Endothelial cell of umbilical vein (primary cell): ENCODE data around the gene APOBEC3A. TPM values are rescaled to one million over a fixed set of nuclear protein-coding genes. Genes with fewer than 3 reads are reported as not detected.

ENCODE experiments used
- BruUV-seq: library from RNA; stranded (reverse); fragments of 400-500 nt; replicated peaks from 2 replicates; lab custom pipeline; 2021; lab: Mats Ljungman, UMichigan
- CTCF ChIA-PET: fragments of 300-600, 350-600 bp; sonication (Branson Sonifier 250); formaldehyde crosslinking; loops from one replicate; lab custom pipeline; 2021; ENCODE audit warnings: antibody characterized with exemption, inconsistent platforms; lab: Charles Lee
- POLR2A ChIA-PET: fragments of 300-600, 350-600 bp; sonication (Branson Sonifier 250); formaldehyde crosslinking; loops from one replicate; lab custom pipeline; 2021; ENCODE audit warnings: antibody characterized with exemption, inconsistent platforms; lab: Charles Lee
- DNase-seq: peaks from one replicate; pipeline ENCODE4 v3.0.0-alpha.2; 2011; ENCODE audit warnings: low read depth, low spot score
- FAIRE-seq: peaks from 2 replicates; lab custom pipeline; 2011; peaks lifted over from hg19 to GRCh38; lab: Jason Lieb, UNC
- H2AFZ ChIP-seq: 2 replicates; pipeline ENCODE4 v1.6.0; 2012; ENCODE audit warnings: low read depth, low read length, control low read depth, inconsistent platforms
- H3K27ac ChIP-seq: 2 replicates; pipeline ENCODE4 v1.5.1; 2011; ENCODE audit warnings: low read depth, mild to moderate bottlenecking, control low read depth, low read length, moderate library complexity; ENCODE audit not compliant: insufficient read depth
- H3K27me3 ChIP-seq, 2 experiments: 2 replicates each; pipeline versions ENCODE4 v1.6.0 to v1.6.1; 2011; ENCODE audit warnings: low read length in 2 of 2, mixed read lengths in 1 of 2; ENCODE audit not compliant: control insufficient read depth in 2 of 2, insufficient read depth in 2 of 2
- H3K36me3 ChIP-seq, 2 experiments: 2 replicates in 1 of 2; 3 replicates in 1 of 2; pipeline ENCODE4 v1.5.1; 2011; ENCODE audit warnings: low read length in 2 of 2, mild to moderate bottlenecking in 1 of 2, moderate library complexity in 1 of 2; ENCODE audit not compliant: control insufficient read depth in 2 of 2, insufficient read depth in 2 of 2; ENCODE audit errors: extremely low read depth in 1 of 2
- H3K4me1 ChIP-seq: 3 replicates; pipeline ENCODE4 v1.5.1; 2011; ENCODE audit warnings: mild to moderate bottlenecking, low read length; ENCODE audit not compliant: control insufficient read depth, insufficient read depth; ENCODE audit errors: extremely low read depth
- H3K4me2 ChIP-seq: 2 replicates; pipeline ENCODE4 v1.6.1; 2011; ENCODE audit warnings: low read length, control low read depth, mixed read lengths; ENCODE audit not compliant: insufficient read depth
- H3K4me3 ChIP-seq, 3 experiments: fragments of 200-600 bp in 1 of 3; sonication (generic), shearing (Covaris generic) in 1 of 3; replicated peaks in 1 of 3; 2 replicates each; pipeline ENCODE4 v1.5.1; 2011 to 2016; ENCODE audit warnings: control low read depth in 3 of 3, low read length in 3 of 3, mild to moderate bottlenecking in 2 of 3, inconsistent platforms in 1 of 3, low read depth in 1 of 3, moderate library complexity in 1 of 3; ENCODE audit not compliant: insufficient read depth in 1 of 3
- H3K79me2 ChIP-seq: 2 replicates; pipeline ENCODE4 v1.6.0; 2012; ENCODE audit warnings: low read length, inconsistent platforms; ENCODE audit not compliant: control insufficient read depth, insufficient read depth
- H3K9ac ChIP-seq: replicated peaks from 2 replicates; pipeline ENCODE3; 2011; ENCODE audit warnings: low read length, control low read depth; ENCODE audit not compliant: insufficient read depth; ENCODE audit errors: extremely low read depth
- H3K9me1 ChIP-seq: replicated peaks from 3 replicates; pipeline ENCODE4 v1.6.0; 2011; ENCODE audit warnings: mild to moderate bottlenecking, low read length; ENCODE audit not compliant: control insufficient read depth, insufficient read depth; ENCODE audit errors: extremely low read depth
- H3K9me3 ChIP-seq: replicated peaks from 2 replicates; pipeline ENCODE4 v1.5.1; 2012; ENCODE audit warnings: low read length, inconsistent platforms; ENCODE audit not compliant: control insufficient read depth, insufficient read depth
- H4K20me1 ChIP-seq: replicated peaks from 2 replicates; pipeline ENCODE3; 2011; ENCODE audit warnings: mild to moderate bottlenecking, low read length; ENCODE audit not compliant: control insufficient read depth, insufficient read depth; ENCODE audit errors: extremely low read depth
- CTCF ChIP-seq, 2 donors: IDR thresholded peaks; 1 replicate in 1 of 2; 2 replicates in 1 of 2; pipeline ENCODE4 v1.5.1; 2011; ENCODE audit warnings: low read length in 2 of 2, mild to moderate bottlenecking in 2 of 2, moderate library complexity in 2 of 2, control low read depth in 1 of 2, inconsistent platforms in 1 of 2, low read depth in 1 of 2; ENCODE audit not compliant: insufficient read depth in 1 of 2; ENCODE audit errors: extremely low read depth in 1 of 2
- EZH2 ChIP-seq: IDR thresholded peaks from 2 replicates; pipeline ENCODE4 v1.6.1; 2012; ENCODE audit warnings: borderline replicate concordance, low read depth, mild to moderate bottlenecking, moderate library complexity, low read length, inconsistent platforms; ENCODE audit not compliant: severe bottlenecking
- FOS ChIP-seq: IDR thresholded peaks from 2 replicates; pipeline ENCODE4 v1.6.1; 2011; ENCODE audit warnings: mild to moderate bottlenecking, low read length, moderate library complexity, borderline replicate concordance; ENCODE audit not compliant: insufficient read depth
- GATA2 ChIP-seq: IDR thresholded peaks from 2 replicates; pipeline ENCODE4 v1.7.0; 2011; ENCODE audit warnings: low read depth, mild to moderate bottlenecking, moderate library complexity, mixed read lengths, low read length; ENCODE audit not compliant: insufficient read length, insufficient read depth
- JUN ChIP-seq: IDR thresholded peaks from 2 replicates; pipeline ENCODE4 v1.6.1; 2011; ENCODE audit warnings: borderline replicate concordance, low read depth; ENCODE audit not compliant: insufficient read length, insufficient read depth
- MAX ChIP-seq: IDR thresholded peaks from 2 replicates; pipeline ENCODE4 v1.6.1; 2011; ENCODE audit not compliant: insufficient read depth, insufficient read length
- MYC ChIP-seq: IDR thresholded peaks from one replicate; pipeline ENCODE4 v1.6.1; 2011; ENCODE audit warnings: mild to moderate bottlenecking, low read depth, low read length
- POLR2A ChIP-seq: IDR thresholded peaks from 2 replicates; pipeline ENCODE4 v1.6.1; 2012; ENCODE audit warnings: low read depth, mild to moderate bottlenecking, control low read depth, low read length
- POLR2AphosphoS5 ChIP-seq: IDR thresholded peaks from 2 replicates; pipeline ENCODE4 v1.6.1; 2012; ENCODE audit warnings: low read depth, mild to moderate bottlenecking, control low read depth, low read length, moderate library complexity; ENCODE audit not compliant: insufficient read depth
- dilution Hi-C: fragments of 300-500 bp; cut with MboI; formaldehyde crosslinking; loops from one replicate; pipeline ENCODE4 v1.15.0; 2019; ENCODE audit warnings: low sequenced_read_pairs; ENCODE audit not compliant: extremely low pct_ligation_motif_present
- intact Hi-C: fragments of 100-400 bp; cut with micrococcal nuclease; formaldehyde crosslinking; loops from one replicate; pipeline ENCODE4 v1.10.0; 2022
- polyA plus RNA-seq, 4 experiments: library from polyadenylated mRNA; depleted of rRNA in 3 of 4; stranded (reverse) in 3 of 4; unstranded in 1 of 4; fragments of >200 nt; gene quantifications; 2 replicates each; pipeline versions ENCODE4 v1.2.1 to v1.2.3, GENCODE V29; 2011 to 2012; ENCODE audit warnings: missing spikeins in 1 of 4
- total RNA-seq: library from RNA; stranded (reverse); gene quantifications from 2 replicates; pipeline ENCODE4 v1.2.3, GENCODE V29; 2021

The APOBEC3A gene
- total and polyA plus RNA-seq, 2 donors (not counting 3 experiments of a cell fraction or from before 2014, with no cell fraction given) = not detected

GRCh38 chr22:38919631-38920190 lies 37.7 kb upstream of the APOBEC3A start:
- H4K20me1 ChIP-seq = no peaks in the 10 kb centered on the region
- no peak overlapping the region for H3K27ac ChIP-seq
- peaks cover 14% of the 10 kb centered on the region for H3K4me1 ChIP-seq
- H3K4me2 ChIP-seq = no peak overlapping the region
- peaks cover 5 to 14% of the 10 kb centered on the region in 2 experiments for H3K27me3 ChIP-seq
- no peaks in the 10 kb centered on the region for H3K9me3 ChIP-seq
- no peaks in the 10 kb centered on the region for H3K36me3 ChIP-seq
- ChIA-PET POLR2A (no interaction called here), CTCF (interaction anchor here (1.0 to 2.0 kb wide), 5 partner anchors 8 to 83 kb away, joined by 3 to 6 read pairs (median 3); no protein-coding TSS in a partner anchor)
- dilution Hi-C loops (no loop called here), intact Hi-C loops (loop anchor here (10.0 kb wide), 1 partner anchor 65 kb away; the partner anchor contains the start of gene APOBEC3B)
- TF ChIP-seq FOS (no peak), CTCF (IDR thresholded peaks at IDR 0.05; ENCODE audit: extremely low read depth in 1 of 2, insufficient read depth in 1 of 2, low read depth in 1 of 2, low read length in 2 of 2) (no peak), GATA2 (no peak), JUN (no peak), POLR2A (no peak), MYC (no peak), EZH2 (no peak), POLR2AphosphoS5 (no peak), MAX (no peak)
- no peaks in the 10 kb centered on the region for H3K79me2 ChIP-seq
- no peak overlapping the region for H3K4me3 ChIP-seq
- FAIRE-seq = no peak
- H2AFZ ChIP-seq = no peak overlapping the region
- H3K9me1 ChIP-seq = no peaks in the 10 kb centered on the region
- no peak for DNase-seq
- H3K9ac ChIP-seq = no peak overlapping the region
- no TSS peak for BruUV-seq
